ENCODE data around the gene EIF2B1.

Gene EIF2B1

DNA sequence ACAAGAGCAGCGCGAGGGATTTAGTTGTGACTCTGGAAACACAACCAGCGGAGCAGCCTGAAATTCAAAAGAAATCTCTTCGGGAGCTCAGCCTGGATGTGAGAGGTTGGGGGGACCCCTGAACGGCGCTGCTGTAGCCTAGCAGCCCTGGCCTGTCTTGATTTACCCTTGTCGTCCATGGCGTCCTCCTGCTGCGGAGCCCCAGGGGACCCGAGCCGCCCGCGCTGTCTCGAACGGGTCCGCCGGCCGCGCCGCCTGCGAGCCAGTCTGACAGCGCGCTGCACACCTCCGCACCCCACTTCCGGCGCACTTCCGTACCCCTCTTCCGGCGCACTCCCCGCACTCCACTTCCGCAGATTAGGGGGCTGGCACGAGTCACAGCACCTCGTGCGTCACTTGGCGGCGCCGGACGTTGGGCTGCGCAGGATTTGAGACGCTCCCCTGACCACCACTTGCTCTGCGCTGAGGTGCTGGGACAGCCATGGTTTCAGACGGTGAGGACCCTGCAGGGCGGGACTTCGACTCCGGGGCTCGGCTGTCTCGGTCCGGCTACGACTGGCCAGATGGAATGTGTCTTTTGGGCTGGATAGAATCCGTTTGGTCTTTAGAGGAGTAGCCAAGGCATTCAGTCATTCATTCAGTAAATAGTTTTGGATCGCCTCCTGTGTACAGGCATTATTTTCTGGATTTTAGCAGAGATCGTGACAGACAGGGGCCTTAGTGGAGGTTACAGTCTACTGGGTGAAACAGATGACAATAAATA is at the start of gene EIF2B1, which contains the start of gene GTF2H3:
Gene EIF2B1, minus strand, starts transcription at position 308 of the 763 bp plus-strand sequence. Its CDS starts 129 bp downstream, at position 179.
Gene GTF2H3, plus strand, starts transcription at position 451 of the 763 bp plus-strand sequence. Its CDS starts 31 bp downstream, at position 482.
- FAIRE-seq, result peak; percentile 47

DNA sequence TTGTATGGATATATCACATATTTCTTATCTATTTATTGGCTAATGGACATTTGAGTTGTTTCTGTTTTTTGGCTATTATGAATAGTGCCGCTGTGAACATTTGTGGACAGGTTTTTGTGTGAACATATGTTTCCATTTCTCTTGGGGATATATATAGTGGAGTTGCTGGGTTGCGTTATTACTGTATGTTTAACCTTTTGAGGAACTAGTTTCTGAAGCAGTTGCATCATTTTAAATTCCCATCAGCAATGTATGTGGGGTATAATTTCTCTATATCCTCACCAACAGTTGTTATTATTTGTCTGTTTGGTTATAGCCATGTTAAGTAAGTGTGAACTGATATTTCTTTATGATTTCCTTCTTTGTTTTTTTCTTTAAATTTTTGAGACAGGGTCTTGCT is 48.1 kb upstream of the EIF2B1 start:
- FAIRE-seq, result no peak

DNA sequence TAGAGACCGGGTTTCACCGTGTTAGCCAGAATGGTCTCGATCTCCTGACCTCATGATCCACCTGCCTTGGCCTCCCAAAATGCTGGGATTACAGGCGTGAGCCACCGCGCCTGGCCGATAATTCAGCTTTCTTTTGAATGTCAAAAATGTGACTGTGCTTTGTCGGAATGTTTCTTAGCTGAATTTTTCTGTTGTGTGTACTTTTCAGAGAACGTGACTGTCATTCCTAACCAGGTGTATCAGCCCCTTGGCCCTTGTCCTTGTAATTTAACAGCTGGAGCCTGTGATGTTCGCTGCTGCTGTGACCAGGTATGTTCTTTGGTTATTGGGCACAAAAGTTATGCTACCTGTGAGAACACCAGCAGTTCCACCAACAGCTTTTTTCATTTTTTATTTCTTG is 45.5 kb upstream of the EIF2B1 start:
- FAIRE-seq, result no peak

DNA sequence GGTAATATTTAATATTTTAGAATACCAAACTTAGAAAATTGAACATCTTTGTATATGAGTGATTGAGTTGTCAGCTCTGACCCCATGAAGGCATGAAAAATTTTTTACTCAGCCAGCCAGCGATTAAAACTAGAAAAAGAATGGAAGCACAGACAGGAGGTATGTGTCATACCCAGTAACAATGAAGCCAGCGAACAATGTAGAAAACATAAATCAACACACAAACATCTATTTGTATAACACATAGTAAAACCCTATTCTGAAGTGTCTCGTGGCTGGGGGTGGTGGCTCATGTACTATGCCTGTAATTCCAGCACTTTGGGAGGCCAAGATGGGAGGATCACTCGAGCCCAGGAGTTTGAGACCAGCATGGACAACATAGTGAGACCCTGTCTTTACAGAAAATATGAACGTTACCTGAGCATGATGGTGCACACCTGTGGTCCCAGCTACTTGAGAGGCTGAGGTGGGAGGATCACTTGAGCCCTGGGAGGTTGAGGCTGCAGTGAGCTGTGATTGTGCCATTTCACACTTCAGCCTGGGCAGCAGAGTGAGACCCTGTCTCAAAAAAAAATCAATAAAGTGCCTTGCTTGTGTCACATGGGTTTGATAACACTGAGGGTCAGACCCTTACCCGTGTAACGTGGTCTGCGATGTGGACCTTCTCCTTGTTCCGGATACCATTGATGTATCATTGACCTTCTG is 43.3 kb upstream of the EIF2B1 start:
- no peak for FAIRE-seq

DNA sequence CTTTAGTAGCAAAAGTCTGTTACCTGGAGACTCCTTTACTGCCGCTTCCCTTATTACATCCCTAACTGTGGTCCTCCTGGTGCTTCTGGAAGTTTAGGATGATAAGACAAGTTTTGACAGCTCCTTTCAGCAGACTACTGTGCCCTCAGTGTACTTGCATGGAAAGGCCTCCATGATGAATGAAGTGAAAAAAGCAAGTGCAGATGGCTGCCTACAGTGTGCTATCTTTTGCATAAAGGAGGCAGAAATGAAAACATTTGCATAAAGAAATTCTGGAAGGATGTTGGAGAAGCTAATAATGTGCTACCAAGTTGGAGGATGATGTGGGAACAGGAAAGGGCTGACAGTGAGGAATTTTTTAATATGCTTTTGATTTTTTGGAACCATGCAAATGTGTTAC is 42.0 kb upstream of the EIF2B1 start:
- no peak for FAIRE-seq

DNA sequence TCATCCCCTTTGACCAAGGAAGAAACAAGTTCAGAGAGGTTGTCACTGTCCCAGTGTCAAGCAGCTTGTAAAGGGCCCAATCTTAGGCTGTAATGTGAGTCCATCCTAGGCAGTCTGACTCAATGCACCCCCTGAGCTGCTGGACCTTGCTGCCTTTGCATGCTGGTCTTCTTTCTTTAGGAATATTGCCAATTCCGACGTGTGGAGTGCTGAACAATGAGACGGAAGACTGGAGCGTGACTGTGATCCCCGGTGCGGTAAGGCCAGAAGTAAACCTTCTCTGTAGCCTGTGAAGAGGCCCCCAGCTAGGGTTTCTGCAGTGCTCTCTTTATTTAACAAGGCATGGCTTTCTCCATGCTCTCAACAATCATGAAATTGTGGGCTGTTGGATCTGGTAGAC is 38.4 kb upstream of the EIF2B1 start:
- no peak for FAIRE-seq

DNA sequence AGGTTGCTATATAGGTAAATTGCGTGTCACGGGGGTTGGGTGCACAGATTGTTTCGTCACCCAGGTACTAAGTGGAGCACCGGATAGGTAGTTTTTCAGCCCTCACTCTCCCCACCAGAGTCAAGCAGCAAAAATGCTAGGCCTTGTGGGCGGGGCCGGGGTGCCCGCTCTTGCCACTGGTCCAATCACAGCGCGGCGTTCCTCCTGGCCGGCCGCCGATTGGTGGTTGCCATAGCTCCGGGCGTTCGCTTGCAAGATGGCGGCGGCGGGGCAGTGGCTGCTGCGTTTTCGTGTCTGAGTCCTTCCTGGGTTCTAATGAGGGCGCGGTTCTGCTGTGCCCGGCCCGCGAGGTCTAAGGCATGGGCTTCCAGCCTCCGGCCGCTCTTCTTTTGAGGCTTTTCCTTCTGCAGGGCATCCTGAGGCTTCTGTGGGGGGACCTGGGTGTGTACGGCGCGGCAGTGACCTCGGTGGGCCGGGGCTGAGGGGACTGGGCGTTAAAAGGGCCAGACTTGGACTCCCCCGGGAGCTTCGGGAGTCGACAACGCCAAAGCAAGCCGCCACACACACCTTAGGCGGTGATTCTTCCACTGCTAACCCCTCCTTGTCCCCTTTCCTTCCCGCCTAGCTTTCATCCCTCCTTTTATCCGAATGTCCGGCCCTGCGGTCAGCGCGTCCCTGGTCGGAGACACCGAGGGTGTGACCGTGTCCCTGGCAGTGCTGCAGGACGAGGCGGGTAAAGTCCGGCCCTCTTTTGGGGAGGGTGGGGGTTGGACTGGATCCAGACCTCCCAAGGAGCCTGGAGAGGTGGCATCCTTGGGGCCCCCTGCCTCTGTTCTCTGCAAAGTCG is 37.6 kb upstream of the EIF2B1 start, which contains the start of gene TCTN2:
Gene TCTN2, plus strand, starts transcription at position 232 of the 847 bp plus-strand sequence. Its CDS starts 128 bp downstream, at position 360.
- peak; percentile 3 for FAIRE-seq

DNA sequence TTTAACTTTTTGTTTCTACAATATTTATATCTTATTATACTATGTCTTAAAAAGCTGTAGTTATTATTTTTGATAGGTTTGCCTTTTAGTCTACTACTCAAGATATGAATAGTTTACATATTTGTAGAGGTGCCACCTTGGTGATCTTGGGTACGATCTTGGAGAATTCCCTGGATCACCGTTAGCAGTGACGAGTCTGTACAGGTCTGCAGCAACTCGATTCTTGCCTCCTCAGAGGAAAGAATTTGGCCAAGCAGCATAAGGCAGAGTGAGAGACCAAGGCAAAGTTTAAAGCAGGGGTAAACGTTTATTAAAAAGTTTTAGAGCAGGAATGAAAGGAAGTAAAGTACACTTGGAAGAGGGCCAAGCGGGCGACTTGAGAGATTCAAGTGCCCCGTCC is 34.3 kb upstream of the EIF2B1 start:
- no peak for FAIRE-seq

DNA sequence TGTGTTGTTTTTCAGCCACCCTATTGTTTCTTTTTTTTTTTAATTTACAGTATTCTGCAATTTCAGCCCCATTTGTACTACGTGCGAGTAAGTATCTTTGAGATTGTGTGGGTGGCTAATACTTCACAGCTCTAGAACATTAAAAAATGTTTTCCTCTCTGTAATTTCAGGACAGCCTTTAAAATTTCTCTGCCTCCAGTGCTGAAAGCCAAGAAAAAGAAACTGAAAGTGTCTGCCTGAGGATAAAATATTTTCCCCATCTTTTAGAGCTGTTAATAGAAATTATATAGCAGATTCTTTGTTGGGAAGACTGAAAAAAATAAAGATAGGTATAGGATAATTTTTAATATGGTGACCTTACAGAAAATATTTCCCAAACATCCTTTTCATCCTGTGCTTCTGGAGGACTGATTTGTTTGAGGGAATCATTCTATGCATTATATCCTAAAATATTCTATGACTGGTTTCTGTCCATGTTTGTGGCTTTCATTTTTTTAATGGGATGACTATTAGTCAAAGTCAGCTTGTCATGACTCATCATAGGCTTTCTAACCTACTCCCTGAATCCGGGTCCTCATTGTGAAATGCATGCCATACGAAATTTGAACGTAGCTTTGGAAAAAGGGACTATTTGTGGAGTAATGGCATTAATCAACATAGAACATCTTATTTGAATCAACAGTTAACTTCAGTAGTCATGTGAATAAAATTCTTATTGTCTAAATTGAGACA is 26.7 kb upstream of the EIF2B1 start:
- FAIRE-seq, result no peak

DNA sequence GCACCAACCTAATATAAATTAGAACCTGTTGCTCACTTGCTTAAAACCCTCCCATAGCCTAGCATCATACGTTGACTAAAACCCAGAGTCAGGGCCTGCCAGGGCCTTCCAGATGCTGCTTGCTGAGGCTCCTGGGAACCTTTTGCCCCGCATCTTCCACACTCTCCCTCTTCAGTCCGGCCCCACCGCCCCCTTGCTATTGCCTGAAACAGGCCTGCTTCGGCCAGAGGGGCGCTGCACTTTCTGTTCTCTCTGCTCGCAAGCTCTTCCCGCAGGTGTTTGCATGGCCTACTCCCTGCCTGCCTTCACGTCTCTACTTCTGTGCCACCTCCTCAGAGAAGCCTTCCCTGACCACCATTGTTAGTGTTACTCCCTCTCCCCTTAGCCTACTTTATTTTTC is 23.7 kb upstream of the EIF2B1 start:
- no peak for FAIRE-seq

DNA sequence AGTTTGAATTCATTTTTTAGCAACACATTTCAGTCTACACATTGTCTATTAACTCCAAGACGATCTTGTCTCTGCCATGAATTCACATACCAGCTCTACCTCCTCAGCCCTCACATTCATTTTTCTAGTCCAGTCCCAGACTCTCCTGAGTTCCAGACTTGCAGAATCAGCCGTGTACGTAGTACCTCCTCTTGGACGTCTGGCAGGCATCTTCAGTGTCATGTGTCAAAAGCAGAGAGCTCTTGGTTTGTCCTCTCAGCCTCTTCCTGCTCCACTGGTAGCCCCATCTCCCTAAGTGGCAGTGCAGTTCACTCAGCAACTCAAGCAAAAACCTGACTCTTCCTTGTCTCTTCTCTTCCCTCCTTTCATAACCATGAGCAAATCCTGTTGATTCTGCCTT is 22.9 kb upstream of the EIF2B1 start:
- FAIRE-seq, result no peak

DNA sequence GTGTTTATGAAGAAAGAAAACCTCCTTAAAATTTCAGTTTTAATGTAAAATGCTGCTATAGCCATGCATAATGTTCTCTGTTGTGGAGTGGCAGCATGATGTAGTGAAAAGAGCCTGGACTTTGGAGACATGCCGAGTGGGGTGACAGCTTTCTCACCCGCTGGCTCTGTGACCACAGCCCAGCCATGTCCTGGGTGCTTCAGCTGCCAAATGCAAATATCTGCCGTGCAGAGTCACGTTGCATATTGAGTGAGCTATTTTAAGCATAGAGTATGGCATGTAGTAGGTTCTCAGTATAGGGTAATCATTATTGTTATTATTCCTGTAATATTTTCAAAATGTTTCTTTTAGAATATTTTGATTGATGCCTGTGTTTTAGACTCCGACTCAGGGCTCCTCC is 21.9 kb upstream of the EIF2B1 start:
- FAIRE-seq, result no peak

DNA sequence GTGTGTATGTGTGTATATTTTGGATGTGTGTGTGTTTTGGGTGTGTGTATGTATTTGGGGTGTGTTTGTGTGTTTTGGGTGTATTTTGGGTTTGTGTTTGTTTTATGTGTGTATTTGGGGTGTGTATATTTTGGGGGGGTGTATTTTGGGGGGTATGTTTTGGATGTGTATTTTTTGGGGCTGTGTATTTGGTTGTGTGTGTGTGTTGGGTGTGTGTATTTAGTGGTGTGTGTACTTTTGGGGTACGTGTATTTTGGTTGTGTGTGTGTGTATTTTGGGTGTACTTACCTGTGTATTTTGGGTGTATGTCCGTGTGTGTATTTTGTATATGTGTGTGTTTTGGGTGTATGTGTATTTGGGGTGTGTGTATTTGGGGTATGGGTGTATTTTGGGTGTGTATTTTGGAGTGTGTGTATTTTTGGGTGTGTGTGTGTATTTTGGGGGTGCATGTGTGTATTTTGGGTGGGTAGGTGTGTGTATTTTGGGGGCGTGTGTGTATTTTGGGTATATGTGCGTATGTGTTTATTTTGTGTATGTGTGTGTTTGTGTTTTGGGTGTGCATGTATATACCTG is 20.7 kb upstream of the EIF2B1 start:
- no peak for FAIRE-seq

DNA sequence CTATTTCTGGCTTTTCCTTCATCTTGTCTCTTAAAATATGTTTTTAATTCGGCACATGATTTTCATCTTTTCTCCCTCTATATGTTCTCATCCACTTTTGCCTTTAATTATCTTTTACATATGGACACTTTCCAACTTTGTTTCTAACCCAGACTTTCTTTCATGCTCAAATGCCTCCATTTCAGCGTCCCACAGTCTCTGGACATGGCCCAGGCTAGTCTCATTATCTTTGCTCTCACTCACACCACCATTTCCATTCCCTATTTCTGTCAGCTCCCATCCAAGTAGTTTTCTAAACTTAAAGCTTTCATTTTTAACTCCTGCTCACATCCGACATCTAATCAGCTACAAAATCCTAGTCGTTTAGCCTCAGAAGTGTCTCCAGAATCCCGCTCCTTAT is 14.9 kb upstream of the EIF2B1 start:
- FAIRE-seq, result no peak

DNA sequence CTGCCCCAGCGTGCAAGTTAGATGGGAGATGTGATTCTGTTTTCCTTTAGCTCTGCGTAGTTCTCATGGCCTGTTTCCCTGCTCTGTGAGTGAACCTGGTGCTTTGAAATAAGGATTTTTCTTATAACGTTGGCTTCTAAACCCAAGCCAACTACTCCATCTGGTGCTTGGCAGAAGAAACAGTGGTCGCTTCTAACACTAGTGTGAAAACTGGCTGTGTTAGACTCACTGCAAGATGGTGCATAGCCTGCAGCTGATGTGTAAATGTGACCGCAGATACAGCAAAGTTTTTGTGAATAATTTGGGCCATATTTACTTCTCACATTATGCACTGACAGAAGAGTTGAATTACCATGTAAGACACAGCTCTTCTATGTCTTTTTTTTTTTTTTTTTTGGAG is 12.4 kb upstream of the EIF2B1 start:
- FAIRE-seq, result no peak

DNA sequence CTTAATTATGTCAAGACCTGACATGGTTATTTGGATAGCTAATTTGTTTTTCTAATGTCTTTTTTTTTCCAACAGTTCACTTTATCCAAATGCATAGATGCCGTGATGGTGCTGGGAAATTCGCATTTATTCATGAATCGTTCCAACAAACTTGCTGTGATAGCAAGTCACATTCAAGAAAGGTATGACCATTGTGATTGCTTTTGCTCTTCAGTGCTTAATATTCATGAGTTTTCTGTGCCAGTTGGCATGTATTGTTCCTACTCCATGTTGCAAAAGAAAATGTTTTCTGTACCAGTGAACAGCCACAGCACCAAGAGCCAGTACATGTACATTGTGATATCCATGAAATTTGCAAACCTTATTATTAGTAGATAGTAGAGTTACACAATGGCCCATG is 11.9 kb upstream of the EIF2B1 start:
- FAIRE-seq, result no peak

DNA sequence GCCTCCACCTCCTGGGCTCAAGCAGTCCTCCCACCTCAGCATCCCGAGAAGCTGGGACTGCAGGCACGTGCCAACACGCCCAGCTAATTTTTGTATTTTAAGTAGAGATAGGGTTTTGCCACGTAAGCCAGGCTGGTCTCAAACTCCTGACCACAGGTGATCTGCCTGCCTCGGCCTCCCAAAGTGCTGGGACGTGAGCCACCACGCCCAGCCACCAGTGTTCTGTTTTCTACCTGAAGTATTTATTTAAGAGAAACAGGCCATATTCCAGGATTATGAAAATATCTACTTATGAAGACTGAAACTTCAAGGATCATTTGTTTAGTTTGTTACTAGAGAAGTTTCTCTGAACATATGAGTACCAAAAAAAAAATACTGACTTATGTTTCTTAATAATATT is 10.4 kb upstream of the EIF2B1 start:
- FAIRE-seq, result no peak

DNA sequence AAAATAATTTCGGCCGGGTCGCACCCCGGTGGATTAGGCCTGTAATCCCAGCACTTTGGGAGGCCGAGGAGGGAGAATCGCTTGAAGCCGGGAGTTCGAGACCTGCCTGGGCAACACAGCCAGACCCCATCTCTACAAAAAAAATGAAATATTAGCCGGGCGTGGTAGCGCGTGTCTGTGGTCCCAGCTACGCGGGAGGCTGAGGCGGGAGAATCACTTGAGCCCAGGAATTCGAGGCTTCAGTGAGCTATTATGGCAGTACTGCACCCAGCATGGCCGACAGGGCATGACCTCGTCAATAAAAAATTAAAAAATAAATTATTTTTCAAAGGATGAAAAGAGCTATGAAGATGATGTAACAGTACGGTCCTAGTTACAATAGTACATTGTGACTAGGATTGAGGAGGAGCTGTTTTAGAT is 666 bp upstream of the EIF2B1 start:
- FAIRE-seq, result no peak

DNA sequence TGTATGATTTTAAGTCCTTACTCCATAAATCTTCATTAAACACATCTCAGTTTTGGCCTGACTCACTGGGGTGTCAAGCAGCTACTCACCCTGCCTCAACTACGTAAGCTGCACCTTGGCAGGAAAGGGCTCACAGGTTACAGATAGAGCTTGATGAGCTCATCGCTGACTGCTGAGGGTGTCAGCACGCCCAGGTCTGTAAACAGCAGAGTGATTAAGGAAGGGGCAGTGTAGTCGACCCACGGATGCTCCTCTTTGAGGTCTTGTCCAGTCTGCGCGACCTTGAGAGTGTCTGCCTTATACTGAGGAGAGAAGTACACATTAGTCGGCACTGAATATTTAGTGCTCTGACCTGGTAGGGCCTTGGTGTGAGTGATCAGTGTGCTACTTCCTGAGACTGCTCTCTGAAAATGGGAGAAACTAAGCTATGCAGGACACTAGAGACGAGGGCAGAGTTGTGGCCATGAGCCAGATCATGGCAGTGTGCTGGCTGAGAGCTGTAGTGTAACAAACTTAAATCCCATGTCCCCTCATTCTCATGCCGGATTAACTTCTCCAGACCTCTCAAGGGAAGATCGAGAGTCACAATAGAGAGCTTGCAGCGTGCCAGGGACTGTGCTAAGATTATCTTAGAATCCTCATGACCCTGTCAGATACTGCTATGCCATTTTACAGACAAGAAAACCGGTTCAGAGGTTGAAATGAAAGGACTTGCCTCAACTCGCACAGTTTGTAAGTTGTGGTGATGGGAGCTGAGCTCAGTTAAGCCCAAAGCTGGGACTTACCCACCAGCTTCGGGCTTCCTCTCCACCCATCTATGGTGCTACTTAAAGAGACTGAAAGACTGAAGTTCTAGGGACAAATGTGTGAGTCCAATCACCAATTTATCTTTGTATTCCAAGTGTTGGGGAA is 11.6 kb downstream of the EIF2B1 start:
- FAIRE-seq, result no peak

DNA sequence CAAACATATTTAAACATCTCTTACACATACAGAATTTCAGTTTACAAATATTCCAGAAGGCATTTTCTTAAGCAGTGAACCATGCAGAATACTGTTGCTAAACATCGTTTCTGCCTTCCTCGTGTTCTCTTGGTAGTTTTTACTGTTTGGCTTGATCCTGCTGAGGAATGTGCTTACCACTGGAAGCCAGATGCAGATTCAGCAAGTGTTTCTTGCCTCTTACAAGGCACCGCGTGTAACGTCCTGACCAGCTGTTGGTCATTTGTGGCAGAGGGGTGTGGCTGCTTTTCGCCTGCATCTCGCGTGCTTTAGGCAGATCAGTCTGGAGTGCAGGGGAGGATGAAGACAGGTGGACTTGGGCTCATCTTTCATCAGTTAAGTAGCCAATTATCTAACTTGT is 12.4 kb downstream of the EIF2B1 start:
- FAIRE-seq, result no peak

DNA sequence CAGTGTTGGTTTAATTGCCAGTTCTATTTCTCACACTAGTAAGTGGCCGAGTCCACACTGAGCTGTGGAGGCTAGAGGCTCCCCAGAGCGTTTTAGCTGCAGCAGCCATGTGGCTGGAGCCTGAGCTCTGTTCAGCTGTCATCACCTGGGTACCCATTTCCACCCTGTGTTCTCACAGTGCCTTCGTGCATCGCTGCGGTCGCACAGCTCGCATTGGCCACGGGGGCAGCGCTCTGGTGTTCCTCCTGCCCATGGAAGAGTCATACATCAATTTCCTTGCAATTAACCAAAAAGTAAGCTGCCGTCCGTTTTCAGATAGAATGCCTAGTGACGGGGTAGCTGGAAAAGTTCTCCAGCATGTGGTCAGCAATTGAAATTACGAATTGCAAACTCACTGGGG is 15.9 kb downstream of the EIF2B1 start:
- no peak for FAIRE-seq
